HT-29 (cell line): ENCODE measurements around the gene PEAK3. TPM values are rescaled to one million over a fixed set of nuclear protein-coding genes. Genes with fewer than 3 reads are reported as not detected.
A peak's percentile ranks its signal among the peaks of the same experiment; 100 is the strongest.

Experiments used
- DNase-seq: peaks from one replicate; pipeline ENCODE4 v3.0.0-alpha.2; 2015; ENCODE audit warnings: low spot score
- total RNA-seq: library from RNA; depleted of rRNA; stranded (reverse); fragments of >200 nt; shearing (Covaris generic); gene quantifications from 2 replicates; pipeline ENCODE4 v1.2.3, GENCODE V29; 2014

PEAK3 gene
- total RNA-seq, 1 experiment from 2014 or later, result not detected

GRCh38 chr19:2270423-2271233, 11.3 kb downstream of the PEAK3 start:
- peak; percentile 35 for DNase-seq

GRCh38 chr19:2270157-2270422, 11.9 kb downstream of the PEAK3 start:
- no peak for DNase-seq

DNA sequence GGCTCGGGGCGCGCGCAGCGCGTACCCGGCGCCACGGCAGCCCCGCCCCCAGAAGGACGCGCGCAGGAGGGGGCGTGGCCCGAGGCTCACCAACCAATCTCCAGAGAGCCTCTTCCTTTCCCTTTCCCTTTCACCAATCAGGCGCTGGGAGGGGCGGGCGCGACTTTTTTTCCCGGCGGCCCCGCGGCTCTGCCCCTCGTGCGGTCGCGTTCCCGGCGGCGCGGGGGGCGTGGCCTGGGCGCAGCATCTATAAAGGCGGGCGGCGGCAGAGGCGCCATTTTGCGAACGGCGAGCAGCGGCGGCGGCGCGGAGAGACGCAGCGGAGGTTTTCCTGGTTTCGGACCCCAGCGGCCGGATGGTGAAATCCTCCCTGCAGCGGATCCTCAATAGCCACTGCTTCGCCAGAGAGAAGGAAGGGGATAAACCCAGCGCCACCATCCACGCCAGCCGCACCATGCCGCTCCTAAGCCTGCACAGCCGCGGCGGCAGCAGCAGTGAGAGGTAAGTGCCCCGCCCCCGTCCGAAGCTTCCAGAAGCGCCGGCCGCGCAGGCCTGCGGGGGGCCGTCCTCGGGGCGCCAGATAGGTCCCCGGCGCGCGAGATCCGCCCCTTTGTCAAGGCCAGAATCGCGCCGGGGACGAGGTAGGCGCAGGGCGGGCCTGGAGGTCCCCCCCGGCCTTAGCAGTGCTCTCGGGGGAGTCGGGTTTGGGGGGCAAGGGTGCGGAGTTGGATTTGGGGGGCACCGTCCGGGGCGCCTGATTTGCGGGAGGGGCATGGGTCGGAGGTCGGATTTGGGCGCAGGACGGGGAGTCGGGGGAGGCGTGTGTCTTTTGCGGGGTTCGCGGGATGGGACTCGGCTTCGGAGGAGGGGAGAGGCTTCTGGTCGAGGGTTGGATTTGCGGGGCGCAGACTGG, 12.5 kb downstream of the PEAK3 start:
- peak; percentile 87 for DNase-seq

DNA sequence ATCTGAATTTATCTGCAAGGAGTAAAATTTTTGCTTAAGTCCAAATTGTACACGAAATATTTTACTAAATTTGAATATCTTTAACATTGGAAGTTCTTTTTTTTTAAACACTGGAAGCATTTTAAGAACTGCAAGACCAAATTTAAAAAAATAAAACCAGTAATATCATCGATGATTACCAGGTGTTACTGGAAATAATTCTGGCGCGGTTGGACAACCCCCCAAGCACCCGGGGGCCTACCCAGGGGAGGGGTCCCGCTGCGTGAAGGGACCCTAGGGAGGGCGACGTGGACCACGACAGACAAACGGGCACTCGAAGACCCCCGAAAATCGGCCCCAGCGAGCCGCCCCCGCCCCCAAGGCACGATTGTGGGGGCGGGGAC, 13.1 kb downstream of the PEAK3 start:
- no peak for DNase-seq

- DNase-seq, result no peak
These were observed 13.5 kb downstream of the PEAK3 start for GRCh38 chr19:2268480-2268830.

DNA sequence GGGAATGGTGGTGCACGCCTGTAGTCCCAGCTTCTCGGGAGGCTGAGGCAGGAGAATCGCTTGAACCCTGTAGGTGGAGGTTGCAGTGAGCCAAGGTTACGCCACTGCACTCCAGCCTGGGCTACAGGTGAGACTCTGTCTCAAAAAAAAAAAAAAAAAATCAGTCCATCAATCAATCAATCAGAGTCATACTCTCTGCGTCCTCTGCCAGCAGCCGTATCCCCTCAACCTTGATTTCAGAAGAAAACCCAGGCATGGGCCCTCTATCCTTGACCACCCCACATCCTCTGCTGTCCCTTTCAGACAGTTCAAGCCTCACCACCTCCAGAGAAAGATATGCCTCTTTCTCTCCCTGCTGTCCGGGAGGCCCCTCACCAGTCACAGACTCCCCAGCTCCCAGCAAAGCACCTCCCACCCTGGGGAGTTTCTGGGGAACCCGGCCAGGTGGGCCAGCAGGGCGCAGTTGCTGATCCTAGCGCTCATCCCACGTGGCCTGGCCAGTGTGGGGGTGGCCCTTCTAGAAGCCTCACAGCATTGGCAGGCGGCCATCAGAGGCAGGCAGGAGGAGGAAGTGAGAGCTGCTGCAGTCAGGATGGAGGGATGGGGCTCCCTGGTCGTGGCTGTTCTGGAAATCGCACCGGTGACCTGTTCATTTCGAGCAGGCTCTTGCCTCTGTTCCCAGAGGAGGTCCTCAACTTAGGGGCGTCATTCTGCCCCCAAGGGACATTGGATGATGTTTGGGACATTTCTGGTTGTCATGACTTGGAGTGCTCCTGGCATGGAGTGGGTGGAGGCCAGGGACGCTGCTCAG, 15.6 kb downstream of the PEAK3 start:
- peak; percentile 83 for DNase-seq

GRCh38 chr19:2261438-2262172, 20.4 kb downstream of the PEAK3 start:
- no peak for DNase-seq

GRCh38 chr19:2260341-2260805, 21.6 kb downstream of the PEAK3 start:
- no peak for DNase-seq

- no peak for DNase-seq
These were observed 22.6 kb downstream of the PEAK3 start for GRCh38 chr19:2259336-2259735.

DNA sequence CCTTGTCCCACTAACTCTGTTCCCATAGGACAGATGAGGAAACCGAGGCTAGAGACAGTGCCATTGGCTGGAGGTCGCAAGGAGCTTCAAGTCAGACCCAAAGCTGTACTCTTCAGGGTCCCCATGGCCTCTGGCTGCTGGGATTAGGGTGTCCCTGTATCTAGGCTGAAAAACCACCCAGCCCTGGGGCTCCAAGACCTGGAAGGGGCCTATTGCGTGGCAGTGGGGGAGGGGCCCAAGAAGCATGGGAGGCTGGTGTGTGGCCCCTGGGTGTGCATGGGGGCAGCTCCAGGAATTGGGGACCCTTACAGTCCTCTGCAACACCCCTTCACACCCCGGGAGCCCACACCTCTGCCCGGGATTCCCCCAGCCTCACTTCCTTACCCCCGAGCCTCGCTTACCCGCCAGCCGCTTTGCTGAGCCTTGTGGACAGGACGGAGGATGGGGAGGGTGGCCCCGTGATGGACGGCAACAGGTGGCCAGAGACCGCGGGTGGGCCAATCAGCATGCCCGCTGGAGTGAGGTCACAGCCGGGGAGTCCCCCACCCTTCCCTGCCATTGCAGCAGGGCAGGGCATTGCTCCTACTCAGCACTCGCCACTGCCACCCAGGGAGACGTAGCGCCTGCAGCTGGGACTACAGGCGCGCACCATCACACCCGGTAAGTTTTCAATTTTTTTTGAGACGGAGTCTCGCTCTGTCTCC, 25.8 kb downstream of the PEAK3 start, which contains the start of gene JSRP1:
JSRP1 (minus strand) TSS at position 436 of the 704 bp plus-strand sequence. CDS start 1,103 bp downstream, outside the sequence.
- DNase-seq, result no peak

- DNase-seq, result no peak
These were observed 26.7 kb downstream of the PEAK3 start for GRCh38 chr19:2255112-2255845.

GRCh38 chr19:2254064-2254872, 27.7 kb downstream of the PEAK3 start:
- peak; percentile 47 for DNase-seq

- no peak for DNase-seq
These were observed 28.6 kb downstream of the PEAK3 start for GRCh38 chr19:2253106-2254063.

- no peak for DNase-seq
These were observed 29.2 kb downstream of the PEAK3 start for GRCh38 chr19:2252797-2253105.

GRCh38 chr19:2252055-2252796, 29.7 kb downstream of the PEAK3 start:
- no peak for DNase-seq

GRCh38 chr19:2251106-2252054, 30.6 kb downstream of the PEAK3 start:
- no peak for DNase-seq
